GM19043 (cell line): ENCODE data around the gene GNB1L.
"Not testable (repeated sequence)": the region's sequence is repeated elsewhere in the genome, so short reads cannot be mapped to it uniquely, and the experiment has no call there.

Experiments used
- ATAC-seq: cut with Tn5 transposase; IDR thresholded peaks from one replicate; pipeline ENCODE4 v1.9.1; 2021; ENCODE audit warnings: low read depth; ENCODE audit not compliant: unreplicated experiment

The GNB1L gene

GRCh38 chr22:19799322-19800190 is 55.1 kb downstream of the GNB1L start:
- ATAC-seq: no peak

GRCh38 chr22:19798891-19799293 is 55.8 kb downstream of the GNB1L start:
- no peak for ATAC-seq

- no peak for ATAC-seq
Observed at GRCh38 chr22:19798003-19798665, 56.5 kb downstream of the GNB1L start.

GRCh38 chr22:19797086-19798002 is 57.3 kb downstream of the GNB1L start:
- no peak for ATAC-seq

GRCh38 chr22:19796160-19796559 is 58.5 kb downstream of the GNB1L start:
- no peak for ATAC-seq

- no peak for ATAC-seq
Observed at GRCh38 chr22:19795617-19796008, 59.1 kb downstream of the GNB1L start.

GRCh38 chr22:19793661-19794310 is 60.9 kb downstream of the GNB1L start:
- no peak for ATAC-seq

- no peak for ATAC-seq
Observed at GRCh38 chr22:19793161-19793560, 61.5 kb downstream of the GNB1L start.

- ATAC-seq: not testable (repeated sequence)
Observed at GRCh38 chr22:19792383-19792896, 62.2 kb downstream of the GNB1L start.

GRCh38 chr22:19791894-19792293 is 62.8 kb downstream of the GNB1L start:
- no peak for ATAC-seq

- no peak for ATAC-seq
Observed at GRCh38 chr22:19791243-19791642, 63.4 kb downstream of the GNB1L start.

- ATAC-seq: no peak
Observed at GRCh38 chr22:19789828-19790227, 64.8 kb downstream of the GNB1L start.

- no peak for ATAC-seq
Observed at GRCh38 chr22:19789406-19789805, 65.3 kb downstream of the GNB1L start.

- no peak for ATAC-seq
Observed at GRCh38 chr22:19788661-19789225, 65.9 kb downstream of the GNB1L start.

- no peak for ATAC-seq
Observed at GRCh38 chr22:19787849-19788141, 66.9 kb downstream of the GNB1L start.

GRCh38 chr22:19786959-19787848 is 67.5 kb downstream of the GNB1L start:
- no peak for ATAC-seq

GRCh38 chr22:19786264-19786585 is 68.4 kb downstream of the GNB1L start:
- no peak for ATAC-seq

- ATAC-seq: no peak
Observed at GRCh38 chr22:19785461-19786263, 69.0 kb downstream of the GNB1L start.
